ENCODE data around the gene EDC4. TPM values are rescaled to one million over a fixed set of nuclear protein-coding genes. Genes with fewer than 3 reads are reported as not detected.

EDC4 gene
- total and polyA plus RNA-seq, 2 experiments from 2014 or later = 46.3 to 59.0 TPM

DNA sequence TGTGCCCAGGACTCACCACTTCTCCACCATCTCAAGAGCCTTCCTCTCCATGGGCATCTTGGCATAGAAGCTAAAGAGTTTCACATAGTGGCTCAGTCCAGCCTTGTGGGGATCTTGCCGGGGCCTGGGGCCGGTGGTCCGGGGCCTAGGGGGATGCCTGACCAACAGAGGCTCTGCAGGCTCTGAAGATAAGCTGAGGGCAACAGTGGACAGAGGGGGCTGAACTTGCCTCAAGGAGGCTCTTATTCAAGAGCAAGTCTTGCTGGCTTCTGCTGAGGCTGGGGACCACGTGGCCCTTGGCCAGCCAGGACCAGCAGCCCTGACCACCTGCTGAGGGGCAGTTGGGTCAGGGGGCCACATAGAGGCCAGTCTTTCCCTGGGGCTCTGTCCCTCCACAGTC, 44.2 kb upstream of the EDC4 start:
- H3K79me2 ChIP-seq = peaks cover 14% of the 10 kb centered on the region
- TF ChIP-seq, protein P1, sequence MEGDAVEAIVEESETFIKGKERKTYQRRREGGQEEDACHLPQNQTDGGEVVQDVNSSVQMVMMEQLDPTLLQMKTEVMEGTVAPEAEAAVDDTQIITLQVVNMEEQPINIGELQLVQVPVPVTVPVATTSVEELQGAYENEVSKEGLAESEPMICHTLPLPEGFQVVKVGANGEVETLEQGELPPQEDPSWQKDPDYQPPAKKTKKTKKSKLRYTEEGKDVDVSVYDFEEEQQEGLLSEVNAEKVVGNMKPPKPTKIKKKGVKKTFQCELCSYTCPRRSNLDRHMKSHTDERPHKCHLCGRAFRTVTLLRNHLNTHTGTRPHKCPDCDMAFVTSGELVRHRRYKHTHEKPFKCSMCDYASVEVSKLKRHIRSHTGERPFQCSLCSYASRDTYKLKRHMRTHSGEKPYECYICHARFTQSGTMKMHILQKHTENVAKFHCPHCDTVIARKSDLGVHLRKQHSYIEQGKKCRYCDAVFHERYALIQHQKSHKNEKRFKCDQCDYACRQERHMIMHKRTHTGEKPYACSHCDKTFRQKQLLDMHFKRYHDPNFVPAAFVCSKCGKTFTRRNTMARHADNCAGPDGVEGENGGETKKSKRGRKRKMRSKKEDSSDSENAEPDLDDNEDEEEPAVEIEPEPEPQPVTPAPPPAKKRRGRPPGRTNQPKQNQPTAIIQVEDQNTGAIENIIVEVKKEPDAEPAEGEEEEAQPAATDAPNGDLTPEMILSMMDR (IDR thresholded peaks at IDR 0.05; ENCODE audit: poor library complexity) = no peak
- TF ChIP-seq EZH2phosphoT487 (IDR thresholded peaks at IDR 0.05; ENCODE audit: low read depth, severe bottlenecking, unreplicated experiment) = no peak
- TF ChIP-seq EZH2 (IDR thresholded peaks at IDR 0.05; ENCODE audit: borderline replicate concordance) = no peak
- DNase-seq (ENCODE audit: low spot score) = no peak
- no peak overlapping the region for H3K4me2 ChIP-seq
- H3K4me3 ChIP-seq = no peak overlapping the region
- no peaks in the 10 kb centered on the region for H3K9me2 ChIP-seq (replicated peaks; ENCODE audit: insufficient read depth)
- H3K4me1 ChIP-seq (ENCODE audit: insufficient read depth) = peaks cover 8% of the 10 kb centered on the region
- no peaks in the 10 kb centered on the region for H3K27me3 ChIP-seq
- H3K36me3 ChIP-seq (replicated peaks; ENCODE audit: insufficient read depth, low read depth) = no peaks in the 10 kb centered on the region
- no peak overlapping the region for H3K27ac ChIP-seq
- no peak overlapping the region for H2AFZ ChIP-seq
- no peaks in the 10 kb centered on the region for H3K9me3 ChIP-seq (ENCODE audit: low read depth)
- no peaks in the 10 kb centered on the region for H4K20me1 ChIP-seq (ENCODE audit: insufficient read depth, poor library complexity, severe bottlenecking)
- 100% methylated on average over 3 of the region's 4 CpGs for WGBS (ENCODE audit: low lambda C conversion rate, missing lambda C conversion rate)

DNA sequence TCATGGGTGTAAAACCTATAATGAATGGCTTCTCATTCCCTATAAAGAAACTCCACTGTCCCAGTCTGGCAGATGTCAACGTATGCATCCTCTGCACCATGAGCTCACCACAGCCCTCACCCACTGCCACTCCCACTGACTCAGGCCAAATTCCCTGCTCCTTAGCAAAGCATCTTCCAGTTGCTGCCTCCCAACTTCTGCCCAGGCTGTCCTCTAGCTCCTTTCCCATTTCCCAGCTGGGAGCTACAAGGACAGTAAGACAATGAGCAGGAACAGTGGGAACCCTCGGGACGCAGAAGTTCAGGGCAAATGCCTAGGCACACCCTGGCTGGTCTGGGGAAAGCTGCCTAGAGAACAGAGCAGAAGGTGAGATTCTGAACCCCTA, 39.8 kb upstream of the EDC4 start:
- Histone ChIP-seq H3K36me3 (replicated peaks; ENCODE audit: insufficient read depth, low read depth) (no peaks in the 10 kb centered on the region), H3K79me2 (peaks cover 14% of the 10 kb centered on the region), H3K4me2 (peak overlapping the region; percentile 92), H3K27ac (peak overlapping the region; percentile 57), H3K9me3 (ENCODE audit: low read depth) (no peaks in the 10 kb centered on the region), H3K9me2 (replicated peaks; ENCODE audit: insufficient read depth) (no peaks in the 10 kb centered on the region), H2AFZ (peak overlapping the region; percentile 93), H3K4me1 (ENCODE audit: insufficient read depth) (peaks cover 8% of the 10 kb centered on the region), H3K27me3 (no peaks in the 10 kb centered on the region), H3K4me3 (peak overlapping the region; percentile 79), H4K20me1 (ENCODE audit: insufficient read depth, poor library complexity, severe bottlenecking) (no peaks in the 10 kb centered on the region)
- no peak for TF ChIP-seq EZH2phosphoT487 (IDR thresholded peaks at IDR 0.05; ENCODE audit: low read depth, severe bottlenecking, unreplicated experiment)
- TF ChIP-seq, protein P1 (IDR thresholded peaks at IDR 0.05; ENCODE audit: poor library complexity) = no peak
- TF ChIP-seq EZH2 (IDR thresholded peaks at IDR 0.05; ENCODE audit: borderline replicate concordance) = no peak
- DNase-seq (ENCODE audit: low spot score) = no peak
- WGBS (ENCODE audit: low lambda C conversion rate, missing lambda C conversion rate) = 9% methylated on average over 3 of the region's 3 CpGs

DNA sequence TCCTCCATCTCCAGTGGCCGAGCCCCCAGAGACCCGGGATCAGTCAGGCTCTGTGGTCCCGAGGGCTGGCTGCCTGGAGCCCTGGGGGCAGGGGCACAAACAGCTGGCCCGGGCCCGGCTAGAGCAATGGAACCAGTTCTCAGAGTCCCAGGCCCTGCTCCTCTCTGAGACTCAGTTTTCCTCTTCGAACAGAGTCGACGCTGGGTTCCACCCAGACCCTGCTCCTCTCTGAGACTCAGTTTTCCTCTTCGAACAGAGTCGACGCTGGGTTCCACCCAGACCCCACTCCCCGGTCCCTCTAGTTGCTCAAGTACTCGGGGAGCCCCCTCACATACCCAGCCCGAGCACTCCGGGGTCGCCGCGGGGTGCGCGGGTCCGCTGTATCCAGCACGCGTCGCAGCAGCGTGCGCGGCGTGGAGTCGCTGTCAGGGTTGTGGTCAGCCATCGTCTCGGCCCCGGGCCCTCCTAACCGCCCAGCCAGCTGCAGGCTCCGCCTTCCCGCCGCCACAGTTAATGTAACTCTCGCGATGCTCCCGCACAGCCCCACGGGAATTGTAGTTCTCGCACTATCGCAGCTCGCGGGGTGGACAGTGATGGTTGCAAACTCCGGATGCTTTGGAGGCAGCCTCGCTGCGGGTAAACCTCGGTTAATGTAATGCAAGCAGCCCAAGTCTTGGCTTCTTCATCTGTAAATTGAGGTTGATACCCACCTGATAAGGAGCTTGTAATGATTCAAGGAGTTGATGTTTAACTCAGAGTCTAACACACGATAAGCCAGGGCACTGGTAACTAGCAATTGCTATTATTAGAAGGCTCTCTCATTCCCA, 39.2 kb upstream of the EDC4 start:
- Histone ChIP-seq H3K4me3 (peak overlapping the region; percentile 79), H3K27me3 (no peaks in the 10 kb centered on the region), H2AFZ (peak overlapping the region; percentile 93), H3K4me1 (ENCODE audit: insufficient read depth) (peaks cover 8% of the 10 kb centered on the region), H3K9me2 (replicated peaks; ENCODE audit: insufficient read depth) (no peaks in the 10 kb centered on the region), H3K27ac (peak overlapping the region; percentile 57), H3K9me3 (ENCODE audit: low read depth) (no peaks in the 10 kb centered on the region), H3K79me2 (peaks cover 14% of the 10 kb centered on the region), H3K36me3 (replicated peaks; ENCODE audit: insufficient read depth, low read depth) (no peaks in the 10 kb centered on the region), H3K4me2 (peak overlapping the region; percentile 92), H4K20me1 (ENCODE audit: insufficient read depth, poor library complexity, severe bottlenecking) (no peaks in the 10 kb centered on the region)
- DNase-seq (ENCODE audit: low spot score) = peak; percentile 95
- no peak for TF ChIP-seq EZH2 (IDR thresholded peaks at IDR 0.05; ENCODE audit: borderline replicate concordance)
- no peak for TF ChIP-seq EZH2phosphoT487 (IDR thresholded peaks at IDR 0.05; ENCODE audit: low read depth, severe bottlenecking, unreplicated experiment)
- TF ChIP-seq, protein P1 (IDR thresholded peaks at IDR 0.05; ENCODE audit: poor library complexity) = no peak
- 1% methylated on average over 49 of the region's 49 CpGs for WGBS (ENCODE audit: low lambda C conversion rate, missing lambda C conversion rate)

Data from hepatocyte (in vitro differentiated cells).